ENCODE measurements around the gene KRT78. TPM values are rescaled to one million over a fixed set of nuclear protein-coding genes. Genes with fewer than 3 reads are reported as not detected.

KRT78 gene
- total and polyA plus RNA-seq, 8 donors, result 0.14 to 0.21 (median 0.14) TPM; not detected in 5

DNA sequence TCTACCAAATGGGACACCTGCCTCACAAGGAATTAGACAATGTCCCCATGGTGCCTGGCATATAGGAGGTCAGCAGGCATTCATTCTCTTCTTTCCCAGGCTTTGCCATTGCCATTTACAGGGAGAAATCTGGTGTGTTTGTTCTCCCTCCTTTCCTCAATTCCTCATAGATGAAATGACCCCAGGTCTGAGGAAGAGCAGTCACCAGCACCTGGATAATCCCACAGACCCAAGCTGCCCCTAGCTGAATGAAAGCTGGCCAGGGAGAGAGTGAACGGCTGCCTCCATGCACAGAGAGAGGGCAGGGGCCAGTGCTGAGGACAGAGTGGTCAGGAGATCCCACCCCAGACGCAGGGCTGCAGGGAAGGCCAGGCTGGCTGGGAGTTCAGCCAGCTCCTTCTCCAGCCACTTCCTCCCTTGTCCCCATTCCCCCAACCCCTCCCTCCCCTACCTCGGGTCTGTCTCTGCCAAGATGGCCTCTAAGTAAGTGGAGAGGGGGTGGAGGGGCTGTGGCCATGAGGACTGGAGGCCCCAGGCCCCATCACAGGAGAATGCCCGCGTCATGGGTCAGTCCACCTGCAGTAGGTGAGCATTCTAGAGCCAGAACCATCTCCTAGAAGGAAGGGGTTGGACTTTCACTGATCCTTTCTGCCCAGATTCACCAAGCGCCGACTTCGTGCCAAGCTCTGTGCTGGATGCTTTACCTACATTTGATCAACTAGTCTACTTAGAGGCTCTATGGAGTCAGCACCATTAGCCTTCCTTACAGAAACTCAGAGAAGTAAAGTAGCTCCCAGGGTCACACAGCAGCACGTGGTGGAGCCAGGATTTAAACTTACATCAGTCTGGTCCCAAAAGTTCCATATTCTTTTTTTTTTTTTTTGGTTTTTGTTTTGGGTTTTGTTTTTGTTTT is 32.9 kb downstream of the KRT78 start:
- H3K9me3 ChIP-seq, result no peaks in the 10 kb centered on the region
- peak in 1 of 4 donors; percentile 16 for DNase-seq
- no peak for ATAC-seq
- no peak overlapping the region for H3K4me3 ChIP-seq
- H3K36me3 ChIP-seq, result no peaks in the 10 kb centered on the region
- H3K4me1 ChIP-seq, result peaks cover 12 to 16% of the 10 kb centered on the region in 2 donors
- intact Hi-C loops (cut with DNase I), result no loop called here
- no peak overlapping the region for H3K27ac ChIP-seq
- peaks cover 6 to 85% of the 10 kb centered on the region in 2 donors for H3K27me3 ChIP-seq
- TF ChIP-seq, protein P1, sequence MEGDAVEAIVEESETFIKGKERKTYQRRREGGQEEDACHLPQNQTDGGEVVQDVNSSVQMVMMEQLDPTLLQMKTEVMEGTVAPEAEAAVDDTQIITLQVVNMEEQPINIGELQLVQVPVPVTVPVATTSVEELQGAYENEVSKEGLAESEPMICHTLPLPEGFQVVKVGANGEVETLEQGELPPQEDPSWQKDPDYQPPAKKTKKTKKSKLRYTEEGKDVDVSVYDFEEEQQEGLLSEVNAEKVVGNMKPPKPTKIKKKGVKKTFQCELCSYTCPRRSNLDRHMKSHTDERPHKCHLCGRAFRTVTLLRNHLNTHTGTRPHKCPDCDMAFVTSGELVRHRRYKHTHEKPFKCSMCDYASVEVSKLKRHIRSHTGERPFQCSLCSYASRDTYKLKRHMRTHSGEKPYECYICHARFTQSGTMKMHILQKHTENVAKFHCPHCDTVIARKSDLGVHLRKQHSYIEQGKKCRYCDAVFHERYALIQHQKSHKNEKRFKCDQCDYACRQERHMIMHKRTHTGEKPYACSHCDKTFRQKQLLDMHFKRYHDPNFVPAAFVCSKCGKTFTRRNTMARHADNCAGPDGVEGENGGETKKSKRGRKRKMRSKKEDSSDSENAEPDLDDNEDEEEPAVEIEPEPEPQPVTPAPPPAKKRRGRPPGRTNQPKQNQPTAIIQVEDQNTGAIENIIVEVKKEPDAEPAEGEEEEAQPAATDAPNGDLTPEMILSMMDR (IDR thresholded peaks at IDR 0.05), result no peak

- intact Hi-C loops (cut with DNase I), result no loop called here
- TF ChIP-seq, protein P1 (IDR thresholded peaks at IDR 0.05), result no peak
- no peak overlapping the region for H3K27ac ChIP-seq
- ATAC-seq (no peak), DNase-seq (no peak)
- H3K27me3 ChIP-seq, result peaks cover 6 to 85% of the 10 kb centered on the region in 2 donors
- H3K36me3 ChIP-seq, result no peaks in the 10 kb centered on the region
- H3K4me1 ChIP-seq, result peaks cover 12 to 16% of the 10 kb centered on the region in 2 donors
- no peaks in the 10 kb centered on the region for H3K9me3 ChIP-seq
- H3K4me3 ChIP-seq, result no peak overlapping the region
Observed at GRCh38 chr12:52815161-52815560, 33.6 kb downstream of the KRT78 start.

DNA sequence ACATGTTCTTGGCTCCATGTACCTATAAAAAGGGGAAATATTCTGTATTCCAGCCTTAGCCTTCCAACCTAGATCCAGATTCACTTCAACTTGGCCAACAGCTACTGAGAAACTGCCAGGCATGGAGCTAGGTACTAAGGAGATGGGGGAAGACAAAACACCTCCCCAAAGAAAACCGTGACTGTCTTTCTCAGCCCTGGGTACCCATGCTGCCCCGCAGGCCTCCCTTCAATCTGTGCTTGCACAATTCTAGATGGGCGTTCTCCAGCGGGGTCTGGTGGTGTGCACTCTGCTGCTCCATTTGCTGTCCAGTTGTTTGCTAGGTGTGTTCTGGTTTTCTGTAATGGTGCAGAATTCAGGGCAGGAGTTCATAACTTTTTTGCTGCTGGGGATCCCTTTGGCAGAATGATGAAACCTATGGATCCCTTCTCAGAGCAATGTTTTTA is 34.1 kb downstream of the KRT78 start:
- TF ChIP-seq, protein P1 (IDR thresholded peaks at IDR 0.05), result no peak
- H3K27ac ChIP-seq, result no peak overlapping the region
- no peak overlapping the region for H3K4me3 ChIP-seq
- no peak for ATAC-seq
- no peak for DNase-seq
- H3K9me3 ChIP-seq, result no peaks in the 10 kb centered on the region
- intact Hi-C loops (cut with DNase I), result no loop called here
- H3K36me3 ChIP-seq, result no peaks in the 10 kb centered on the region
- H3K27me3 ChIP-seq, result peaks cover 6 to 85% of the 10 kb centered on the region in 2 donors
- H3K4me1 ChIP-seq, result peaks cover 12 to 16% of the 10 kb centered on the region in 2 donors

DNA sequence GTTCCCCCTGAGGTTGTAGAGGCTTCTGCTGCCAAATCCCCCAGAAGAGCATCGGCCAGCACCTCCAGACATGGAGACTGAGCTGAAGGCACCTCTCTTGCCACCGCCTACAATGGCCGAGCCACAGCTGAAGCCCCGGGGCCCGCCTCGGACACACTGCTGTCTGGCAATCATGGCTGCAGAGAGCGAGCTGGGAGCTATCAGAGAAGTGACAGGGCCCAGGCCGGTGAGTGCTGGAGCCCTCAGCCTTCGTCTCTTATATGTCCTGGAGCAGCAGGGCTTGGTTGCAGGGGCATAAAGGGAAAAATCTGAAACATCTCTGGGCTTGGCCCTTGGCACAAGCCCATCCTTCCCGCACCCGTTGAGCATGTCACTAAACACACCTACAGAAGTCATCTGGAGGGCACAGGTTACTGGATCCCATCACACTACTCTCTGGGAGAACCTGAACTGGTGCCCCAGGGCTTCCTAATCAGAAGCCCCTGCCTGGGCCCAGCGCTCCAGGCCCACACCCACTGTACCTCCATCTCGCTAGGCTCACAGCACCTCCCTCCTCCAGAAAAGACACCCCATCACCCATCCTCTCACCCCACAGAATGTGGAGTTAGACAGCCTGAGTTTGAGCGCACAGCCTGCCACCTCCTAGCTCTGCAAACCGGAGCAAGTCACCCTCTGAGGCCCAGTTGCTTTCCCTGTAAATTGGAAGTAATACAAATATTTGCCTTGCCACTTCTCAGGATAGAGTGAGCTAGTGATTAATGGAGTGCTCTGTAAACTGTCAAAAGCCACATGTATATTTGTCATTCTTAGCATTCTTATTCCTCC is 34.7 kb downstream of the KRT78 start, which contains the start of gene KRT4:
KRT4 (minus strand) TSS at position 232 of the 825 bp plus-strand sequence; CDS start at position 174, 58 bp downstream.
- Histone ChIP-seq H3K36me3 (no peaks in the 10 kb centered on the region), H3K9me3 (no peaks in the 10 kb centered on the region), H3K27me3 (peaks cover 6 to 84% of the 10 kb centered on the region in 2 donors), H3K4me1 (peaks cover 12 to 16% of the 10 kb centered on the region in 2 donors), H3K4me3 (no peak within 1 kb of the TSS), H3K27ac (no peak within 1 kb of the TSS)
- TF ChIP-seq, protein P1 (IDR thresholded peaks at IDR 0.05), result no peak
- ATAC-seq (peak; percentile 97), DNase-seq (peak in 2 of 4 donors; percentile 33 to 60)
- intact Hi-C loops (cut with DNase I), result no loop called here

Measured in left lung (tissue), 10 donors.